NB4 (cell line): ENCODE data around the gene ALCAM.
"Not testable (repeated sequence)": the region's sequence is repeated elsewhere in the genome, so short reads cannot be mapped to it uniquely, and the experiment has no call there.

ENCODE experiments used
- DNase-seq: peaks from one replicate; pipeline ENCODE4 v3.0.0; 2010; ENCODE audit warnings: low read depth
- H3K4me3 ChIP-seq: one replicate; pipeline ENCODE4 v1.5.1; 2011; ENCODE audit warnings: mild to moderate bottlenecking, low read depth, low read length, moderate library complexity
- MYC ChIP-seq: IDR thresholded peaks from 2 replicates; pipeline ENCODE4 v1.6.1; 2011; ENCODE audit warnings: low read depth, low read length
- POLR2A ChIP-seq: IDR thresholded peaks from 2 replicates; pipeline ENCODE4 v1.6.1; 2011; ENCODE audit warnings: mild to moderate bottlenecking; ENCODE audit not compliant: insufficient read length; ENCODE audit errors: extremely low read depth
- TF ChIP-seq, protein P1 (sequence below): IDR thresholded peaks from one replicate; pipeline ENCODE4 v1.5.1; 2012; ENCODE audit warnings: low read depth, low read length
- TF ChIP-seq, protein P2 (sequence below): IDR thresholded peaks from 2 replicates; pipeline ENCODE4 v1.6.1; 2011; ENCODE audit warnings: low read depth, low read length

ALCAM gene

DNA sequence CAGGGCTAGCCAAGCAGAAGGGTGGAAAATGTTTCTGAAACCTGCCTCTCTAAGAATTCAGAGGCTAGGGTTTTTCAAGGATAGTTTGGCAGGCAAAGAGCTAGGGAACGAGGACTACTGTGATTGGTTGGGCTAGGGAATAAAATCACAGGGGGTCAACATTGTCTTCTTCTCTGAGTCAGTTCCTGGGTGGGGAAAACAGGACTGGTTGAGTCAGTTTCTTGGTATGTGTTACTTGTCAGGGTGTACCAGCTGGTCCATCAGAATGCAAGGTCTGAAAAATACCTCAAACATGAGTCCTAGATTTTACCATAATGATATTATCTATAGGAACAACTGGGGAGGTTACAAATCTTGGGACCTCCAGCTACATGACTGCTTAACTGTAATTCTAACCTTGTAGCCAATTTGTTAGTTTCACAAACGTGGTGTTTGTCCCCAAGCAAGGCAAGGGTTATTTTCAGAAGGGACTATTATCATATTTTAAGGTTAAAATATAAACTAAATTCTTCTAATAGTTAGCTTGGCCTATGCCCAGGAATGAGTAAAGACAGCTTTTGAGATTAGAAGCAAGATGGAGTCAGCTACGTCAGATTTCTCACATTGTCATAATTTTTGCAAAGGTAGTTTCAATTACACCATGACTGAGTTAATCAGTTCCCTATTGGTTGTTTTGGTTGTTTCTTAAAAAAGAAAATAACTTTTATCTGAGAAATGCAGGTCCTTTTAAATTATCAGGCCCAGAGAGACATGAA, 231.5 kb downstream of the ALCAM start:
- DNase-seq, result no peak
- no peak overlapping the region for H3K4me3 ChIP-seq
- TF ChIP-seq POLR2A, result no peak
- TF ChIP-seq, protein P1, sequence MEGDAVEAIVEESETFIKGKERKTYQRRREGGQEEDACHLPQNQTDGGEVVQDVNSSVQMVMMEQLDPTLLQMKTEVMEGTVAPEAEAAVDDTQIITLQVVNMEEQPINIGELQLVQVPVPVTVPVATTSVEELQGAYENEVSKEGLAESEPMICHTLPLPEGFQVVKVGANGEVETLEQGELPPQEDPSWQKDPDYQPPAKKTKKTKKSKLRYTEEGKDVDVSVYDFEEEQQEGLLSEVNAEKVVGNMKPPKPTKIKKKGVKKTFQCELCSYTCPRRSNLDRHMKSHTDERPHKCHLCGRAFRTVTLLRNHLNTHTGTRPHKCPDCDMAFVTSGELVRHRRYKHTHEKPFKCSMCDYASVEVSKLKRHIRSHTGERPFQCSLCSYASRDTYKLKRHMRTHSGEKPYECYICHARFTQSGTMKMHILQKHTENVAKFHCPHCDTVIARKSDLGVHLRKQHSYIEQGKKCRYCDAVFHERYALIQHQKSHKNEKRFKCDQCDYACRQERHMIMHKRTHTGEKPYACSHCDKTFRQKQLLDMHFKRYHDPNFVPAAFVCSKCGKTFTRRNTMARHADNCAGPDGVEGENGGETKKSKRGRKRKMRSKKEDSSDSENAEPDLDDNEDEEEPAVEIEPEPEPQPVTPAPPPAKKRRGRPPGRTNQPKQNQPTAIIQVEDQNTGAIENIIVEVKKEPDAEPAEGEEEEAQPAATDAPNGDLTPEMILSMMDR, result no peak
- TF ChIP-seq MYC, result no peak
- TF ChIP-seq, protein P2, sequence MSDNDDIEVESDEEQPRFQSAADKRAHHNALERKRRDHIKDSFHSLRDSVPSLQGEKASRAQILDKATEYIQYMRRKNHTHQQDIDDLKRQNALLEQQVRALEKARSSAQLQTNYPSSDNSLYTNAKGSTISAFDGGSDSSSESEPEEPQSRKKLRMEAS, result no peak

DNA sequence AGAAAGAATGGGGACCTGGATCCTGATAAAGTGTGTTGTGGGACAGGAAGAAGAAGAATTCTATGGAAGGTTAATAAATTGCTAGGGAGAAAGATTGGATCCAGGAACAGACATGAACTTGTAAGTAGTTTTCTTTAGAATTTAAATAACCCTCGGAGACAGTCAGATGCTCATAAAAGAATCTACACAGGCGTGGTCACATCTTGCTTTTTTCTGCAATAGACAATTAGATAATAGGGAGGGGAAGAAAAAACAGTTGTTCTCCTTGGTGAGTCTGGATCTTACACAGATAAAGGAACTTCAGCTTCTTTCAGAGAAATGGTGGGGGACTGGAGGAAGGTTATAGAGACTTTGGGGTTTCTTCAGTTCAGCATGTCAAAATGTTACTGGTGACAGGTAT, 232.6 kb downstream of the ALCAM start:
- DNase-seq, result no peak
- TF ChIP-seq, protein P1, result no peak
- TF ChIP-seq MYC (no peak), POLR2A (no peak)
- TF ChIP-seq, protein P2, result no peak
- H3K4me3 ChIP-seq, result no peak overlapping the region

DNA sequence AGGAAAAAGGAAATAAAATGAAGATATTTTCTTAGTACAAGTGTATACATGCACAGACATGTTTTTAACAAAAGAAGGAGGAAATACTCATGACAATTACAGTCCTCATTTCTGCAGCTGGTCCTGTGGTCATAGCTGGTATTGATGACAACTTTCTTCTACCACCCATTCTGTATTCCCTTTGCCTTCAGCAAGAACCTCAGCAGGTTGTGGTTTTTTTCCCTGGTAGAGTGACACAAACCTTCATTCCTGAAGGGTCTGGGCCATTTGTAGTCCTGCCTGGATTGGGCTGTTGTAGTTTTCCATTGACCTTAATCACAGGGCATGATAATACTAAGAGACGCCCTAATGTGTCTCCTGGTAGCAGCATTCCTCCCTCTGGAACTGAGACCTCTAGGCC, 235.0 kb downstream of the ALCAM start:
- not testable (repeated sequence) for DNase-seq, H3K4me3 ChIP-seq

DNA sequence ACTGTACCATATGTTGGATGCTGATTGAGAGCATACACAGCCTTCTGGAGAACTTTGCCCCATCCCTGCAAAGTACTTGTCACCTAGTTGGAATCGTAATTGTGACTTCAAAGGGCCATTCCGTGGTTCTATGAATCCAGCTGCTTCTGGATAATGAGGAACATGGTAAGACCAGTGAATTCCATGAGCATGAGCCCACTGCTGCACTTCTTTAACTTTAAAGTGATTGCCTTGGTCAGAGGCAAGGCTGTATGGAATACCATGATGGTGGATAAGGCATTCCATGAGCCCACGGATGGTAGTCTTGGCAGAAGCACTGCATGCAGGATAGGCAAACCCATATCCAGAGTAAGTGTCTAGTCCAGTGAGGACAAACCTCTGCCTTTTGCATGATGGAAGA, 235.6 kb downstream of the ALCAM start:
- DNase-seq, result not testable (repeated sequence)

DNA sequence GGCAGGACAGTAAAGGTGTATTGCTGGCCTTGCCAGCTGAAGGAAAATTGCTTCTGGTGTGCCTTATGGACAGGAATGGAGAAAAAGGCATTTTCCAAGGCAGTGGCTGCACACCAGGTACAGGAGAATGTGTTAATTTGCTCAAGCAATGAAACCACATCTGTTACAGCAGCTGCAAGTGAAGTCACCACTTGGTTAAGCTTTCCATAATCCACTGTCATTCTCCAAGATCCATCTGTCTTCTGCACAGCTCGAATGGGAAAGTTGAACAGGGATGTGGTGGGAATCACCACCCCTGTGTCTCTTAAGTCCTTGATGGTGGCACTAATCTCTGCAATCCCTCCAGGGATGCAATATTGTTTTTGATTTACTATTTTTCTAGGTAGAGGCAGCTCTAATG, 236.8 kb downstream of the ALCAM start:
- H3K4me3 ChIP-seq, DNase-seq: not testable (repeated sequence)

More for the DNA sequence above, 235.6 kb downstream of the ALCAM start:
- not testable (repeated sequence) for H3K4me3 ChIP-seq

DNA sequence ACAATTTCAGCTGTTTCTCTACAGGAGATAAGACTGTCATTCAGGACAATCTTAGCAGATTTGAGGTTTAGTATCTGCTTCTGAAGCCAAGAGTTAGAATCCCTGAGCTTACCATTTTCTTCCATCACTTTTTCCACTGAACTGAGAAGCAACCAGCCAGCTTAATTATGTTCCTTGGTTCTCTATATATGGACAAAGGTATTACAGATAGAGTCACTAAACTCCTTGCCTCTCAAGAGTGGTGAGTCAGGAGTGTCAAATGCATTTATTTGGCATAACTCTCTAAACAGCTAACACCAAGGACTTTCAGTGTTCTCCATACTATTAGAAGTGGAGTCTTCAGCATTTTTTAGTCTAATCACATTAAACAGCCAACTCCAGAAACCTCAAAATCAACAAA, 239.3 kb downstream of the ALCAM start:
- DNase-seq, result no peak
- no peak overlapping the region for H3K4me3 ChIP-seq
- TF ChIP-seq, protein P2, result no peak
- no peak for TF ChIP-seq POLR2A

DNA sequence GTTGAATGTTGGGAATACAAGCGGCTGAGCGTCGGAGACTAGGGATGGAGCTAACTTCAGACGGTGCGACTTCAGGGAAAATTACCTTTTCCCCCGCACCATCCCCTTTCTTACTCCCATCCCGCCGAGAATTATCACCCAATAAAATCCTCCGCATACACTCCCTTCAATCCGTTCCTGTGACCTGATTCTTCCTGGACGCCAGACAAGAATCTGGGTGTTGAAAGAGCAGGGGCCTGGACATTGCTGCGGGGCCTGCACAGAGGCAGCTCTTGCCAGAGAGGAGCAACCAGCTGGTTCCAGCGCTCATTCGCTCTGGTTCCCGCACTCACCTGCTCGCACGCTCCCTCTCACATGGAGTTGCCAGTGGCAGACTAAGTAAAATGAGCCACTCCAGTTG, 241.9 kb downstream of the ALCAM start:
- no peak overlapping the region for H3K4me3 ChIP-seq
- DNase-seq, result no peak
- no peak for TF ChIP-seq MYC
- TF ChIP-seq, protein P2, result no peak
- no peak for TF ChIP-seq POLR2A
- TF ChIP-seq, protein P1, result no peak

DNA sequence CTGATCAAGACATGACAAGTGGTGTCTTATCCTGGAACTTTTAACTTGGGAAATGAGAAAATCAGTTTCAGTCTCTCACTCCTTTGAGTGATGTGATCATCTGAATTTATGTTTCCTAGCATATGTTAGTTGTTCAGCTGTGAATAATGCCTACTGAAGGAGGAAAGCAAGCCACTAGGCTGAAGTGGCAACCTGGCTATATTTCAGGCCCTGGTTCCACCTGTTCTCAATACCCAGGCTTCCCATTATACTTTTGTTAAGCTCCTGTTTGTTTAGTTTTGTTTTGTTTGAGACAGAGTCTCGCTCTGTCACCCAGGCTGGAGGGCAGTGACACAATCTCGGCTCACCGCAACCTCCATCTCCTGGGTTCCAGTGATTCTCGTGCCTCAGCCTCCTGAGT, 243.8 kb downstream of the ALCAM start:
- TF ChIP-seq, protein P2, result no peak
- TF ChIP-seq MYC (no peak), POLR2A (no peak)
- TF ChIP-seq, protein P1, result no peak
- DNase-seq, result no peak
- no peak overlapping the region for H3K4me3 ChIP-seq
